Mesenchymal stem cell (in vitro differentiated cells and primary cell): ENCODE measurements around the gene LAMP1.

Source experiments
- DNase-seq: peaks from one replicate; pipeline ENCODE4 v3.0.0-alpha.2; 2013
- H2AFZ ChIP-seq: one replicate; pipeline ENCODE4 v1.6.1; 2013; ENCODE audit warnings: low read depth, mild to moderate bottlenecking, control low read depth, inconsistent platforms, low read length, moderate library complexity
- H2AK5ac ChIP-seq: 2 replicates; pipeline ENCODE4 v1.6.1; 2013; ENCODE audit warnings: low read length, moderate library complexity, mild to moderate bottlenecking, inconsistent platforms; ENCODE audit not compliant: severe bottlenecking
- H2BK120ac ChIP-seq: one replicate; pipeline ENCODE4 v1.6.1; 2013; ENCODE audit warnings: low read depth, mild to moderate bottlenecking, inconsistent platforms, low read length, moderate library complexity
- H2BK12ac ChIP-seq, 2 experiments: one replicate each; pipeline ENCODE4 v1.6.1; 2013; ENCODE audit warnings: inconsistent platforms in 2 of 2, low read length in 2 of 2, mild to moderate bottlenecking in 2 of 2, moderate library complexity in 2 of 2, control low read depth in 1 of 2
- H2BK15ac ChIP-seq: one replicate; pipeline ENCODE4 v1.6.1; 2013; ENCODE audit warnings: mild to moderate bottlenecking, low read depth, inconsistent platforms; ENCODE audit not compliant: poor library complexity, severe bottlenecking
- H2BK5ac ChIP-seq: 2 replicates; pipeline ENCODE4 v1.6.1; 2013; ENCODE audit warnings: low read depth, mild to moderate bottlenecking, low read length, control low read depth, inconsistent platforms; ENCODE audit not compliant: poor library complexity, severe bottlenecking
- H3K14ac ChIP-seq, 2 experiments: one replicate each; pipeline ENCODE4 v1.6.1; 2013; ENCODE audit warnings: inconsistent platforms in 2 of 2, low read length in 2 of 2, control low read depth in 1 of 2, mild to moderate bottlenecking in 1 of 2, moderate library complexity in 1 of 2
- H3K18ac ChIP-seq, 2 experiments: one replicate each; pipeline ENCODE4 v1.6.1; 2013; ENCODE audit warnings: inconsistent platforms in 2 of 2, low read length in 2 of 2, control low read depth in 1 of 2, low read depth in 1 of 2, mild to moderate bottlenecking in 1 of 2
- H3K23ac ChIP-seq, 2 experiments: one replicate each; pipeline ENCODE4 v1.6.1; 2013; ENCODE audit warnings: inconsistent platforms in 2 of 2, low read length in 2 of 2, mild to moderate bottlenecking in 2 of 2, moderate library complexity in 2 of 2, control low read depth in 1 of 2
- H3K27ac ChIP-seq: 2 replicates; pipeline ENCODE4 v1.5.1; 2013; ENCODE audit warnings: mild to moderate bottlenecking, moderate library complexity, low read length, control low read depth, inconsistent platforms; ENCODE audit not compliant: poor library complexity, severe bottlenecking
- H3K27me3 ChIP-seq, 2 experiments: 2 replicates each; pipeline versions ENCODE4 v1.6.1 to v1.7.0; 2013; ENCODE audit warnings: low read length in 2 of 2, mild to moderate bottlenecking in 2 of 2, moderate library complexity in 2 of 2, control low read depth in 1 of 2, inconsistent platforms in 1 of 2; ENCODE audit not compliant: control insufficient read depth in 1 of 2, insufficient read depth in 1 of 2
- H3K36me3 ChIP-seq, 2 experiments: 2 replicates each; pipeline versions ENCODE4 v1.6.1 to v1.7.0; 2013; ENCODE audit warnings: low read length in 2 of 2, control low read depth in 1 of 2, inconsistent platforms in 1 of 2, low read depth in 1 of 2, mild to moderate bottlenecking in 1 of 2; ENCODE audit not compliant: insufficient read depth in 2 of 2, control insufficient read depth in 1 of 2
- H3K4ac ChIP-seq, 2 experiments: one replicate each; pipeline ENCODE4 v1.6.1; 2013; ENCODE audit warnings: inconsistent platforms in 2 of 2, low read length in 2 of 2, mild to moderate bottlenecking in 2 of 2, moderate library complexity in 2 of 2, control low read depth in 1 of 2, low read depth in 1 of 2
- H3K4me1 ChIP-seq: 2 replicates; pipeline ENCODE4 v1.6.1; 2013; ENCODE audit warnings: low read depth, low read length, control low read depth; ENCODE audit not compliant: control insufficient read depth, insufficient read depth
- H3K4me2 ChIP-seq: 2 replicates; pipeline ENCODE4 v1.6.1; 2013; ENCODE audit warnings: low read length, mild to moderate bottlenecking, inconsistent platforms; ENCODE audit not compliant: poor library complexity, severe bottlenecking
- H3K4me3 ChIP-seq, 2 experiments: 2 replicates each; pipeline versions ENCODE4 v1.5.1 to v1.7.0; 2013; ENCODE audit warnings: low read length in 2 of 2, mild to moderate bottlenecking in 2 of 2, control low read depth in 1 of 2, low read depth in 1 of 2; ENCODE audit not compliant: insufficient read depth in 1 of 2
- H3K79me1 ChIP-seq: replicated peaks from 2 replicates; pipeline ENCODE4 v1.6.1; 2013; ENCODE audit warnings: mild to moderate bottlenecking, control low read depth, low read length, inconsistent platforms; ENCODE audit not compliant: poor library complexity, severe bottlenecking
- H3K9ac ChIP-seq: 2 replicates; pipeline ENCODE4 v1.7.0; 2013; ENCODE audit warnings: mild to moderate bottlenecking, low read length, moderate library complexity
- H3K9me3 ChIP-seq: 2 replicates; pipeline ENCODE4 v1.7.0; 2013; ENCODE audit warnings: mild to moderate bottlenecking, low read length; ENCODE audit not compliant: control insufficient read depth
- H4K8ac ChIP-seq: one replicate; pipeline ENCODE4 v1.6.1; 2013; ENCODE audit warnings: inconsistent platforms, mild to moderate bottlenecking, low read length, moderate library complexity
- H4K91ac ChIP-seq: one replicate; pipeline ENCODE4 v1.6.1; 2013; ENCODE audit warnings: mild to moderate bottlenecking, low read length, inconsistent platforms
- WGBS: methylation state at CpG from one replicate; pipeline ENCODE4 v1.1.7; 2013; ENCODE audit warnings: mixed read lengths; 5-methylcytosine and 5-hydroxymethylcytosine counted together

The LAMP1 gene

GRCh38 chr13:113318956-113319355 lies 21.9 kb downstream of the LAMP1 start:
- Histone ChIP-seq H3K4ac (no peak overlapping the region), H2BK15ac (no peak overlapping the region), H2BK120ac (no peak overlapping the region), H2AK5ac (no peak overlapping the region), H3K18ac (no peak overlapping the region), H4K8ac (no peak overlapping the region), H3K9ac (no peak overlapping the region), H3K9me3 (no peaks in the 10 kb centered on the region), H3K14ac (no peak overlapping the region), H2AFZ (no peak overlapping the region), H4K91ac (no peak overlapping the region), H2BK5ac (no peak overlapping the region), H3K4me1 (peaks cover 7% of the 10 kb centered on the region), H3K23ac (no peak overlapping the region), H3K4me2 (no peak overlapping the region), H3K79me1 (peaks cover 45% of the 10 kb centered on the region), H3K27ac (no peak overlapping the region), H3K4me3 (no peak overlapping the region), H2BK12ac (no peak overlapping the region), H3K27me3 (no peaks in the 10 kb centered on the region), H3K36me3 (peaks cover 67 to 75% of the 10 kb centered on the region in 2 experiments)
- 97% methylated on average over 15 of the region's 18 CpGs for WGBS
- no peak for DNase-seq

DNA sequence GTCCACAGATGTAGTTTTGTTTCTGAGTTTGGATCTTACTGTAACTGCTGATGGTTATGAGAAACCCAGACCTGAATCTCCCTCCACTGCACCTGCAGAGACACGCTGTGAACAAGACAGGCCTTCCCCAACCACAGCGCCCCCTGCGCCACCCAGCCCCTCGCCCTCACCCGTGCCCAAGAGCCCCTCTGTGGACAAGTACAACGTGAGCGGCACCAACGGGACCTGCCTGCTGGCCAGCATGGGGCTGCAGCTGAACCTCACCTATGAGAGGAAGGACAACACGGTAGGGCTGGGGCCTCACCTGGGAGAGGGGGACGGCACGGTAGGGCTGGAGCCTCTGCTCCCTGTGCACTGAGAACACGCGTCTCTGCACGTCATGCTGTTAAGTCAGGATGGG lies 22.3 kb downstream of the LAMP1 start:
- H3K4me2 ChIP-seq: no peak overlapping the region

DNA sequence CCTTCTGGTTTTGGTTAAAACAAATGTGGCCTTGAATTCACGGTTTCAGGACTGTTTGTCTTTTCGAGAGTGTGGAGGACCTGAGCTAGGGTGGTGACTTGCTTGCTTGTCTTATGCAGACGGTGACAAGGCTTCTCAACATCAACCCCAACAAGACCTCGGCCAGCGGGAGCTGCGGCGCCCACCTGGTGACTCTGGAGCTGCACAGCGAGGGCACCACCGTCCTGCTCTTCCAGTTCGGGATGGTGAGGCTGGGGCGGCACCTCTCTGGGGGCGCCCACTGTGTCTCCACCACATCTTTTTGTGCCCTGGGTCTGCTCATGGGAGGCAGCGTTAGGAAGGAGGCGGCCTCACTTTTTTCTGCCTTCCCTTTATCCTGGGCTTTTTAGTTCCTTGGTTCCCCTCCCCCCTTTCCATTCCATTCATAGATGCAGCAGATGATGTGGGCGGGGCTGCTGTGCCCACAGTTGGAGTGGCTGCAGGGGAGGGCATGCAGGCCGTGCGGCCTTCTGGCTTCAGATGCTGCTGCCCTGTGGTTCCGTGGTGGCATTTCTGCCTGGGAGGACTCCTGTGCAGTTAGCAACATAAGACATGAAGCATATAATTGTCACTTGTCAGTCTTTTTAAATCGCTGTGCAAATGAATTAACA lies 23.3 kb downstream of the LAMP1 start:
- no peak overlapping the region for H3K9ac ChIP-seq
- no peak overlapping the region for H2AK5ac ChIP-seq
- H3K4me3 ChIP-seq: no peak overlapping the region
- H3K23ac ChIP-seq: no peak overlapping the region
- peaks cover 76 to 85% of the 10 kb centered on the region in 2 experiments for H3K36me3 ChIP-seq
- no peak overlapping the region for H3K4me2 ChIP-seq
- WGBS: 96% methylated on average over 19 of the region's 19 CpGs
- no peak overlapping the region for H2BK120ac ChIP-seq
- no peak overlapping the region for H3K4ac ChIP-seq
- H2BK5ac ChIP-seq: no peak overlapping the region
- H3K18ac ChIP-seq: no peak overlapping the region
- no peak overlapping the region for H3K27ac ChIP-seq
- no peak overlapping the region for H4K91ac ChIP-seq
- H3K79me1 ChIP-seq: peaks cover 39% of the 10 kb centered on the region
- no peak overlapping the region for H3K14ac ChIP-seq
- H2BK12ac ChIP-seq: no peak overlapping the region
- H2BK15ac ChIP-seq: no peak overlapping the region
- peaks cover 7% of the 10 kb centered on the region for H3K4me1 ChIP-seq
- no peak overlapping the region for H2AFZ ChIP-seq
- no peak overlapping the region for H4K8ac ChIP-seq
- DNase-seq: no peak
- H3K27me3 ChIP-seq: no peaks in the 10 kb centered on the region
- no peaks in the 10 kb centered on the region for H3K9me3 ChIP-seq

More for the DNA sequence above, 22.3 kb downstream of the LAMP1 start:
- H3K4ac ChIP-seq: no peak overlapping the region
- no peak overlapping the region for H3K4me3 ChIP-seq
- peaks cover 43% of the 10 kb centered on the region for H3K79me1 ChIP-seq
- H3K14ac ChIP-seq: no peak overlapping the region
- H2BK15ac ChIP-seq: no peak overlapping the region
- H3K36me3 ChIP-seq: peaks cover 67 to 79% of the 10 kb centered on the region in 2 experiments
- H3K27ac ChIP-seq: no peak overlapping the region
- H4K8ac ChIP-seq: no peak overlapping the region
- H3K18ac ChIP-seq: no peak overlapping the region
- H2AFZ ChIP-seq: no peak overlapping the region
- no peak overlapping the region for H2BK12ac ChIP-seq
- H3K23ac ChIP-seq: no peak overlapping the region
- DNase-seq: no peak
- 95% methylated on average over 14 of the region's 14 CpGs for WGBS
- no peaks in the 10 kb centered on the region for H3K9me3 ChIP-seq
- no peak overlapping the region for H2BK120ac ChIP-seq
- peaks cover 7% of the 10 kb centered on the region for H3K4me1 ChIP-seq
- no peak overlapping the region for H3K9ac ChIP-seq
- H2BK5ac ChIP-seq: no peak overlapping the region
- H2AK5ac ChIP-seq: no peak overlapping the region
- H3K27me3 ChIP-seq: no peaks in the 10 kb centered on the region
- no peak overlapping the region for H4K91ac ChIP-seq

DNA sequence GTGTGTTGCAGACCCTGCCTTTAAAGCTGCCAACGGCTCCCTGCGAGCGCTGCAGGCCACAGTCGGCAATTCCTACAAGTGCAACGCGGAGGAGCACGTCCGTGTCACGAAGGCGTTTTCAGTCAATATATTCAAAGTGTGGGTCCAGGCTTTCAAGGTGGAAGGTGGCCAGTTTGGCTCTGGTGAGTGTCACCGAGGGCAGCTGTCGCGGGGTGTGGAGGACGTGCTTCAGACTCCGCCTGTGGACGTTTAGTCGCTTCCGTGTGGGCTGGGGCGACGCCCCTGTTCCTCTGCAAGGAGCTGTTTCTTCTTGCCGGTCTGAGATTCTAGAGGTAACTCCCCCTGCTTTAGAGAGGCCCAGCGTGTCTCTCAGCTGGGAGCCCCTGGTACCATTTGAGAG lies 24.5 kb downstream of the LAMP1 start:
- H3K9me3 ChIP-seq: no peaks in the 10 kb centered on the region
- peaks cover 39% of the 10 kb centered on the region for H3K79me1 ChIP-seq
- 94% methylated on average over 22 of the region's 22 CpGs for WGBS
- DNase-seq: no peak
- no peak overlapping the region for H3K18ac ChIP-seq
- no peak overlapping the region for H4K91ac ChIP-seq
- H3K4ac ChIP-seq: no peak overlapping the region
- no peak overlapping the region for H3K14ac ChIP-seq
- no peak overlapping the region for H2AK5ac ChIP-seq
- H3K9ac ChIP-seq: no peak overlapping the region
- no peak overlapping the region for H3K4me3 ChIP-seq
- no peaks in the 10 kb centered on the region for H3K27me3 ChIP-seq
- no peak overlapping the region for H4K8ac ChIP-seq
- no peak overlapping the region for H2BK5ac ChIP-seq
- H2BK120ac ChIP-seq: no peak overlapping the region
- peaks cover 7% of the 10 kb centered on the region for H3K4me1 ChIP-seq
- no peak overlapping the region for H3K27ac ChIP-seq
- peaks cover 83 to 85% of the 10 kb centered on the region in 2 experiments for H3K36me3 ChIP-seq
- no peak overlapping the region for H3K23ac ChIP-seq
- no peak overlapping the region for H2AFZ ChIP-seq
- H2BK12ac ChIP-seq: no peak overlapping the region
- no peak overlapping the region for H2BK15ac ChIP-seq
- H3K4me2 ChIP-seq: no peak overlapping the region
